IPS-NIHi11 (cell line): ENCODE results near the gene DCUN1D2.
"Not testable (repeated sequence)": the region's sequence is repeated elsewhere in the genome, so short reads cannot be mapped to it uniquely, and the experiment has no call there.

Experiments
- DNase-seq: peaks from one replicate; pipeline ENCODE4 v3.0.0; 2012; ENCODE audit warnings: mixed read lengths, low spot score

Gene DCUN1D2

GRCh38 chr13:113464476-113464875, 26.0 kb downstream of the DCUN1D2 start:
- no peak for DNase-seq

GRCh38 chr13:113461022-113461751, 29.3 kb downstream of the DCUN1D2 start:
- no peak for DNase-seq

- DNase-seq = no peak
Measured at GRCh38 chr13:113460599-113460998, 29.9 kb downstream of the DCUN1D2 start.

GRCh38 chr13:113460064-113460555, 30.4 kb downstream of the DCUN1D2 start:
- no peak for DNase-seq

- peak; percentile 55 for DNase-seq
Measured at GRCh38 chr13:113458253-113459065, 32.1 kb downstream of the DCUN1D2 start.

- DNase-seq = no peak
Measured at GRCh38 chr13:113457510-113457909, 33.0 kb downstream of the DCUN1D2 start.

- DNase-seq = no peak
Measured at GRCh38 chr13:113456116-113456702, 34.3 kb downstream of the DCUN1D2 start.

GRCh38 chr13:113455384-113455783, 35.1 kb downstream of the DCUN1D2 start:
- DNase-seq = no peak

- no peak for DNase-seq
Measured at GRCh38 chr13:113454936-113455335, 35.6 kb downstream of the DCUN1D2 start.

- no peak for DNase-seq
Measured at GRCh38 chr13:113452942-113453901, 37.3 kb downstream of the DCUN1D2 start, which contains the start of gene ADPRHL1. Gene ADPRHL1, minus strand, starts transcription at chr13:113453488. Its CDS starts 51 bp downstream, at chr13:113453437.

GRCh38 chr13:113452466-113452865, 38.0 kb downstream of the DCUN1D2 start:
- no peak for DNase-seq

GRCh38 chr13:113451951-113452421, 38.5 kb downstream of the DCUN1D2 start:
- DNase-seq = no peak

- DNase-seq = not testable (repeated sequence)
Measured at GRCh38 chr13:113450861-113451620, 39.5 kb downstream of the DCUN1D2 start.

- not testable (repeated sequence) for DNase-seq
Measured at GRCh38 chr13:113450348-113450744, 40.2 kb downstream of the DCUN1D2 start.

- no peak for DNase-seq
Measured at GRCh38 chr13:113449693-113450347, 40.7 kb downstream of the DCUN1D2 start.

GRCh38 chr13:113448885-113449692, 41.4 kb downstream of the DCUN1D2 start:
- no peak for DNase-seq

- DNase-seq = no peak
Measured at GRCh38 chr13:113448545-113448884, 42.0 kb downstream of the DCUN1D2 start.

- DNase-seq = no peak
Measured at GRCh38 chr13:113447596-113447995, 42.9 kb downstream of the DCUN1D2 start.

GRCh38 chr13:113446488-113446854, 44.0 kb downstream of the DCUN1D2 start:
- no peak for DNase-seq
